Thoracic aorta (tissue), 2 donors: ENCODE results near the gene EP400. TPM values are rescaled to one million over a fixed set of nuclear protein-coding genes. Genes with fewer than 3 reads are reported as not detected.

Experiments used
- ATAC-seq: fragments of 150-250 bp; one replicate; pipeline ENCODE4 v1.8.0; 2017; ENCODE audit warnings: low read depth; ENCODE audit not compliant: insufficient number of reproducible peaks, low FRiP score
- DNase-seq: peaks from one replicate; pipeline ENCODE4 v3.0.0-alpha.2; 2020; ENCODE audit warnings: low spot score
- H3K27ac ChIP-seq, 2 donors: fragments of 200-600 bp; sonication (generic); 1 replicate in 1 of 2; 2 replicates in 1 of 2; pipeline ENCODE4 v1.5.1; 2016; ENCODE audit warnings: mild to moderate bottlenecking in 2 of 2, moderate library complexity in 2 of 2
- H3K27me3 ChIP-seq: fragments of 200-600 bp; sonication (generic); replicated peaks from 2 replicates; pipeline ENCODE4 v1.6.0; 2016; ENCODE audit warnings: mild to moderate bottlenecking; ENCODE audit not compliant: insufficient read depth
- H3K36me3 ChIP-seq: fragments of 200-600 bp; sonication (generic); one replicate; pipeline ENCODE4 v1.5.1; 2016
- H3K4me1 ChIP-seq, 2 donors: fragments of 200-600 bp; sonication (generic); 1 replicate in 1 of 2; 2 replicates in 1 of 2; pipeline versions ENCODE4 v1.5.1 to v1.6.0; 2016; ENCODE audit warnings: low read depth in 2 of 2, mild to moderate bottlenecking in 1 of 2; ENCODE audit not compliant: control insufficient read depth in 1 of 2
- H3K4me3 ChIP-seq: fragments of 200-600 bp; sonication (generic); 2 replicates; pipeline ENCODE4 v1.5.1; 2016; ENCODE audit warnings: mild to moderate bottlenecking
- H3K9me3 ChIP-seq: fragments of 200-600 bp; sonication (generic); 2 replicates; pipeline ENCODE4 v1.5.1; 2016
- CTCF ChIP-seq: fragments of 200-600 bp; sonication (generic); IDR thresholded peaks from one replicate; pipeline ENCODE4 v1.5.1; 2019; ENCODE audit warnings: antibody characterized with exemption
- total RNA-seq, 2 donors: library from RNA; depleted of rRNA; stranded (reverse); fragments of >200 nt; gene quantifications; one replicate each; pipeline versions ENCODE4 v1.1.0 to v1.2.3, GENCODE V29; 2016

EP400 gene
- total RNA-seq, 2 donors from 2014 or later, result 20.2 to 47.3 TPM

GRCh38 chr12:131979606-131980005 lies 29.9 kb downstream of the EP400 start:
- Histone ChIP-seq H3K36me3 (peaks cover 27% of the 10 kb centered on the region), H3K27me3 (no peaks in the 10 kb centered on the region), H3K9me3 (no peaks in the 10 kb centered on the region), H3K4me3 (no peak overlapping the region), H3K27ac (no peak overlapping the region), H3K4me1 (no peaks in the 10 kb centered on the region)
- no peak for ATAC-seq
- no peak for DNase-seq
- no peak for TF ChIP-seq CTCF

GRCh38 chr12:131980263-131980662 lies 30.5 kb downstream of the EP400 start:
- ATAC-seq (no peak), DNase-seq (no peak)
- Histone ChIP-seq H3K9me3 (no peaks in the 10 kb centered on the region), H3K4me1 (no peaks in the 10 kb centered on the region), H3K4me3 (no peak overlapping the region), H3K27ac (no peak overlapping the region), H3K27me3 (no peaks in the 10 kb centered on the region), H3K36me3 (peaks cover 27% of the 10 kb centered on the region)
- no peak for TF ChIP-seq CTCF

GRCh38 chr12:131981388-131981787 lies 31.6 kb downstream of the EP400 start:
- no peaks in the 10 kb centered on the region for H3K4me1 ChIP-seq
- H3K4me3 ChIP-seq, result no peak overlapping the region
- no peak overlapping the region for H3K27ac ChIP-seq
- no peak for ATAC-seq
- peaks cover 35% of the 10 kb centered on the region for H3K36me3 ChIP-seq
- DNase-seq, result no peak
- H3K9me3 ChIP-seq, result no peaks in the 10 kb centered on the region
- TF ChIP-seq CTCF, result no peak
- no peaks in the 10 kb centered on the region for H3K27me3 ChIP-seq

GRCh38 chr12:131982041-131982440 lies 32.3 kb downstream of the EP400 start:
- no peaks in the 10 kb centered on the region for H3K9me3 ChIP-seq
- ATAC-seq, result no peak
- H3K36me3 ChIP-seq, result peaks cover 41% of the 10 kb centered on the region
- no peak overlapping the region for H3K27ac ChIP-seq
- no peaks in the 10 kb centered on the region for H3K27me3 ChIP-seq
- TF ChIP-seq CTCF, result no peak
- DNase-seq, result no peak
- H3K4me3 ChIP-seq, result no peak overlapping the region
- H3K4me1 ChIP-seq, result no peaks in the 10 kb centered on the region

GRCh38 chr12:131983026-131983425 lies 33.3 kb downstream of the EP400 start:
- no peaks in the 10 kb centered on the region for H3K9me3 ChIP-seq
- no peaks in the 10 kb centered on the region for H3K27me3 ChIP-seq
- ATAC-seq (no peak), DNase-seq (no peak)
- H3K27ac ChIP-seq, result no peak overlapping the region
- no peak for TF ChIP-seq CTCF
- H3K4me3 ChIP-seq, result no peak overlapping the region
- no peaks in the 10 kb centered on the region for H3K4me1 ChIP-seq
- peaks cover 50% of the 10 kb centered on the region for H3K36me3 ChIP-seq
